ENCODE measurements around the gene HADHA.

HADHA gene

DNA sequence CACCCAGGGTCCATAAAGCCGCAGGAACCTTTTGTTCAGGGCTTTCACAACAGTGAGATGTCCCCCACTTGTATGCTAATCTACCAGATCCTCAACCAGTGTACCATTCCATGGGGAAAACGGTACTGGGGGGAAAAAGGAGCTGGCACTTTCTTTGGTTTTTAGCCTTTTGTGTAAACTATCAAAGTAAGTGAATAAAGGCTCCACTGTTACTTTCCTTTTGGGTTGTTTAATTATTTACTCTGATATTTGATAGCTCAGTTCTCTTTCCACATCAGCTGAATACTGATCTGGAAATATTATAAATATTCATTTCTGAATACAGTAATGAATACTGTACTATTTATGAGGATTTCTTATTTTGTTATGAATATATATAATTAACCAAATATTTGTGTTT, 20.3 kb downstream of the HADHA start:
- Histone ChIP-seq H3K9ac (ENCODE audit: low read length) (no peak overlapping the region), H3K9me3 (ENCODE audit: insufficient read depth, low read length) (no peaks in the 10 kb centered on the region)

DNA sequence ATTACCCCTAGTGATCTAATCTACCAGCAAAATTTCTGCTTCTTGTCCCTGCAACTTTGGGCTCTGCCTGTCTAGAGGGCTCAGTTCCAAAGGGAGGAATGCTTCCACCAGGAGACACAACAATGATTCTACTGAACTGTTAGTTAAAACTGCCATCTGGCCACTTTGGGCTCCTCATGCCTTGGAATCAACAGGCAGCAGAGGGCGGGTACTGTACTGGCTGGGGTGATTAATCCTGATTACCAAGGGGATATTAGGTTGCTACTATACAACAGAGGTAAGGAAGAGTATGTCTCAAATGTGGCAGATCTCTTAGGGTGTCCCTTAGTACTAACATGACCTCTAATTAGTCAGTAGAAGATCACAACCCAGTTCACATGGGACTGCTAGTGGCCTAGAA, 21.4 kb downstream of the HADHA start:
- no peak overlapping the region for H3K27ac ChIP-seq (ENCODE audit: low read length)
- TF ChIP-seq, protein P1, sequence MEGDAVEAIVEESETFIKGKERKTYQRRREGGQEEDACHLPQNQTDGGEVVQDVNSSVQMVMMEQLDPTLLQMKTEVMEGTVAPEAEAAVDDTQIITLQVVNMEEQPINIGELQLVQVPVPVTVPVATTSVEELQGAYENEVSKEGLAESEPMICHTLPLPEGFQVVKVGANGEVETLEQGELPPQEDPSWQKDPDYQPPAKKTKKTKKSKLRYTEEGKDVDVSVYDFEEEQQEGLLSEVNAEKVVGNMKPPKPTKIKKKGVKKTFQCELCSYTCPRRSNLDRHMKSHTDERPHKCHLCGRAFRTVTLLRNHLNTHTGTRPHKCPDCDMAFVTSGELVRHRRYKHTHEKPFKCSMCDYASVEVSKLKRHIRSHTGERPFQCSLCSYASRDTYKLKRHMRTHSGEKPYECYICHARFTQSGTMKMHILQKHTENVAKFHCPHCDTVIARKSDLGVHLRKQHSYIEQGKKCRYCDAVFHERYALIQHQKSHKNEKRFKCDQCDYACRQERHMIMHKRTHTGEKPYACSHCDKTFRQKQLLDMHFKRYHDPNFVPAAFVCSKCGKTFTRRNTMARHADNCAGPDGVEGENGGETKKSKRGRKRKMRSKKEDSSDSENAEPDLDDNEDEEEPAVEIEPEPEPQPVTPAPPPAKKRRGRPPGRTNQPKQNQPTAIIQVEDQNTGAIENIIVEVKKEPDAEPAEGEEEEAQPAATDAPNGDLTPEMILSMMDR (IDR thresholded peaks at IDR 0.05; ENCODE audit: low read depth, low read length): no peak
- TF ChIP-seq EZH2phosphoT487 (IDR thresholded peaks at IDR 0.05; ENCODE audit: low read depth): no peak
- H2AFZ ChIP-seq (ENCODE audit: low read depth, low read length): no peak overlapping the region
- no peaks in the 10 kb centered on the region for H3K79me2 ChIP-seq (ENCODE audit: low read length)
- no peak overlapping the region for H3K4me3 ChIP-seq (ENCODE audit: low read length)
- no peaks in the 10 kb centered on the region for H3K4me1 ChIP-seq (ENCODE audit: low read length)
- no peak overlapping the region for H3K4me2 ChIP-seq (ENCODE audit: low read length)
- no peaks in the 10 kb centered on the region for H3K27me3 ChIP-seq (ENCODE audit: low read depth, low read length)
- peaks cover 61% of the 10 kb centered on the region for H3K36me3 ChIP-seq (replicated peaks; ENCODE audit: low read depth, low read length)
- H4K20me1 ChIP-seq (ENCODE audit: insufficient read depth, low read length): no peaks in the 10 kb centered on the region
- H3K9ac ChIP-seq (ENCODE audit: low read length): no peak overlapping the region
- H3K9me3 ChIP-seq (ENCODE audit: insufficient read depth, low read length): no peaks in the 10 kb centered on the region

More for the DNA sequence above, 20.3 kb downstream of the HADHA start:
- TF ChIP-seq, protein P1 (IDR thresholded peaks at IDR 0.05; ENCODE audit: low read depth, low read length): no peak
- TF ChIP-seq EZH2phosphoT487 (IDR thresholded peaks at IDR 0.05; ENCODE audit: low read depth): no peak
- Histone ChIP-seq H3K4me2 (ENCODE audit: low read length) (no peak overlapping the region), H3K4me3 (ENCODE audit: low read length) (no peak overlapping the region), H3K27me3 (ENCODE audit: low read depth, low read length) (no peaks in the 10 kb centered on the region), H4K20me1 (ENCODE audit: insufficient read depth, low read length) (no peaks in the 10 kb centered on the region), H3K36me3 (replicated peaks; ENCODE audit: low read depth, low read length) (peaks cover 68% of the 10 kb centered on the region), H3K27ac (ENCODE audit: low read length) (no peak overlapping the region), H3K4me1 (ENCODE audit: low read length) (no peaks in the 10 kb centered on the region), H2AFZ (ENCODE audit: low read depth, low read length) (no peak overlapping the region), H3K79me2 (ENCODE audit: low read length) (no peaks in the 10 kb centered on the region)

DNA sequence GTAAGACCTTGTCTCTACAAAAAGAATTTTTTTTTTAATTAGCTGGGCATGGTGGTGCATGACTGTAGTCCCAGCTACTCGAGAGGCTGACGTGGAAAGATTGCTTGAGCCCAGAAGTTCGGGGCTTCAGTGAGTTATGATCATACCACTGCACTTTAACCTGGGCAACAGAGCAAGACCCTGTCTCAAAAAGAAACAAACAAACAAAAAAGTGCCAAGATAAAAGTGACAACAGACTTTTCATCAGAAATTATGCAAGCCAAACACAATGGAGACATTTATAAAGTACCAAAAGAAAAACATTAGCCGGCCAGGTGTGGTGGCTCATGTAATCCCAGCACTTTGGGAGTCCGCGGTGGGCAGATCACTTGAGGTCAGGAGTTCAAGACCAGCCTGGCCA, 26.7 kb downstream of the HADHA start:
- Histone ChIP-seq H4K20me1 (ENCODE audit: insufficient read depth, low read length) (no peaks in the 10 kb centered on the region), H3K36me3 (replicated peaks; ENCODE audit: low read depth, low read length) (peaks cover 69% of the 10 kb centered on the region), H3K9me3 (ENCODE audit: insufficient read depth, low read length) (no peaks in the 10 kb centered on the region), H3K79me2 (ENCODE audit: low read length) (no peaks in the 10 kb centered on the region), H3K27me3 (ENCODE audit: low read depth, low read length) (no peaks in the 10 kb centered on the region), H2AFZ (ENCODE audit: low read depth, low read length) (no peak overlapping the region), H3K9ac (ENCODE audit: low read length) (no peak overlapping the region), H3K4me3 (ENCODE audit: low read length) (no peak overlapping the region), H3K27ac (ENCODE audit: low read length) (no peak overlapping the region), H3K4me1 (ENCODE audit: low read length) (no peaks in the 10 kb centered on the region), H3K4me2 (ENCODE audit: low read length) (no peak overlapping the region)
- TF ChIP-seq, protein P1 (IDR thresholded peaks at IDR 0.05; ENCODE audit: low read depth, low read length): no peak
- TF ChIP-seq EZH2phosphoT487 (IDR thresholded peaks at IDR 0.05; ENCODE audit: low read depth): no peak

DNA sequence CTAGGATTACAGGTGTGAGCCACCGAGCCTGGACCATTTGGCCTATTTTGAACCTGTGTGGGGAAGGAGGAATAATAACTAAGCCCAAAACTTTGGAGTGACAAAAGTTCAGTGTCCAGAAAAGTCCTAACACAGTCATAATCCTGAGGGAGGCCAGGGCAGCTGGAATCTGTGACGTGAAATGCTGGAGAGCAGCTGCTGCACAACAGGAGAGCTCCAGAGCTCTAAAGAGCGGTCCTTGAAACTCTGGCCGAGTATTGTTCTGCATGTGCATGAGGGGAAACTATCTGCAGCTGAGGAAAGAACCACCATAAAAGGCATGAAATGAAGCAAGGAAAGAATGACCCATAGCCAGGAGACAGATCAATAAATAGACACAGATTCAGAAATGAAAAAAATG, 27.8 kb downstream of the HADHA start:
- Histone ChIP-seq H3K9ac (ENCODE audit: low read length) (no peak overlapping the region), H2AFZ (ENCODE audit: low read depth, low read length) (no peak overlapping the region), H4K20me1 (ENCODE audit: insufficient read depth, low read length) (no peaks in the 10 kb centered on the region), H3K4me3 (ENCODE audit: low read length) (no peak overlapping the region), H3K36me3 (replicated peaks; ENCODE audit: low read depth, low read length) (peaks cover 68% of the 10 kb centered on the region), H3K27me3 (ENCODE audit: low read depth, low read length) (no peaks in the 10 kb centered on the region), H3K4me2 (ENCODE audit: low read length) (no peak overlapping the region), H3K4me1 (ENCODE audit: low read length) (no peaks in the 10 kb centered on the region), H3K27ac (ENCODE audit: low read length) (no peak overlapping the region), H3K79me2 (ENCODE audit: low read length) (no peaks in the 10 kb centered on the region), H3K9me3 (ENCODE audit: insufficient read depth, low read length) (no peaks in the 10 kb centered on the region)
- TF ChIP-seq, protein P1 (IDR thresholded peaks at IDR 0.05; ENCODE audit: low read depth, low read length): no peak
- TF ChIP-seq EZH2phosphoT487 (IDR thresholded peaks at IDR 0.05; ENCODE audit: low read depth): no peak
